Activated T-cell treated with anti-CD3 and anti-CD28 coated beads, Interleukin-2, amount 50 U/mL, for 1 hour (primary cell): Measurements from ENCODE around the gene USP47.
A peak's percentile ranks its signal among the peaks of the same experiment; 100 is the strongest.

ENCODE experiments used
- DNase-seq: peaks from one replicate; pipeline ENCODE4 v3.0.0-alpha.2; 2020

Gene USP47

DNA sequence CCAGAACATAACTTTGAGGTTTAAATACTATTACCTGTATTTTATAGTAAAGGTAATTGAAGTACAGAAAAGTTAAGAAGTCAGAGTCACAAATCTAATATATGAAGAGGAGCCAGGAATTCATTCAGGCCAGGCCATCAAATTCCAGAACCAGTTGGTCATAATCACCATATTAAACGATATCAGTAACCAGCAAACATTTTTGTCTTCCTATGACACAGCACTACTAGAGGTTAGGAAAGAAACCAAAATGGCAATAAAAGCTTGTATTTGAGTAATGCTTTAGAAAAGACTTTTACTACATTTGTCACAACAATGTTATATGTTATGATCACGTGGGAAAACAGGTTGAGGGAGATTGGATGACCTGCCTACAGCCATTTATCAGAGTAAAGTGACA, 104.4 kb downstream of the USP47 start:
- DNase-seq, result no peak

DNA sequence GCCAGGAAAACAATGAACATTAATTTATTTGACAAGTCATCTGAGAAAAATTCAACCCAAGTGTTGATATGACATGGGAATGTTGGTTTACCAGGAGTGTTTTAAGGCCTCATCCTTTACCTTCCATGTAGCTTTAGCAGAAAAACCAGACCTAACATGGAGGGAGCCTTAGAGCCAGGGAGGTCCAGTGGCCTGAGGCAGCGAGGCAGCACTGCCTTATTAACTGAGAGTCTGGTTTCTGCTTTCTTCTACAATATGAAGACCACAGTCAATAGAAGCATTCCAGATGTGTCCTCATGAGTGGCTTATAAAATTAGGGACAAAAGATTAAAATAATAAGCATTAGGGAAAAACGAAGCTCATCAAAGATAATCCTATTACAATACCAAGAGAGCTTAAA, 105.1 kb downstream of the USP47 start:
- DNase-seq, result no peak

DNA sequence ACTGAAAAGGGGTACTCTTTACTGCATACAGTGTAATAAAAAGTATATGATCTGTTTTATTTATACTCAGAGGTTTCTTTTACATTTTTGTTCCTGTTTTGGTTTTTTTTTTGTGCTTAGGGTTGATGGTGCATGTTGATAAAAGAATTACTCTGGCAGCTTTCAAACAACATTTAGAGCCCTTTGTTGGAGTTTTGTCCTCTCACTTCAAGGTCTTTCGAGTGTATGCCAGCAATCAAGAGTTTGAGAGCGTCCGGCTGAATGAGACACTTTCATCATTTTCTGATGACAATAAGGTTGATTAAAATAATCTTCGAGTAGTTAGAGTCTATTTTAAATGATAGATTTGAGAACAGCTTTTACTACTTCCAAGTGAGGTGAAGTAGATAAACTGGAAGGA, 106.1 kb downstream of the USP47 start:
- DNase-seq, result no peak

DNA sequence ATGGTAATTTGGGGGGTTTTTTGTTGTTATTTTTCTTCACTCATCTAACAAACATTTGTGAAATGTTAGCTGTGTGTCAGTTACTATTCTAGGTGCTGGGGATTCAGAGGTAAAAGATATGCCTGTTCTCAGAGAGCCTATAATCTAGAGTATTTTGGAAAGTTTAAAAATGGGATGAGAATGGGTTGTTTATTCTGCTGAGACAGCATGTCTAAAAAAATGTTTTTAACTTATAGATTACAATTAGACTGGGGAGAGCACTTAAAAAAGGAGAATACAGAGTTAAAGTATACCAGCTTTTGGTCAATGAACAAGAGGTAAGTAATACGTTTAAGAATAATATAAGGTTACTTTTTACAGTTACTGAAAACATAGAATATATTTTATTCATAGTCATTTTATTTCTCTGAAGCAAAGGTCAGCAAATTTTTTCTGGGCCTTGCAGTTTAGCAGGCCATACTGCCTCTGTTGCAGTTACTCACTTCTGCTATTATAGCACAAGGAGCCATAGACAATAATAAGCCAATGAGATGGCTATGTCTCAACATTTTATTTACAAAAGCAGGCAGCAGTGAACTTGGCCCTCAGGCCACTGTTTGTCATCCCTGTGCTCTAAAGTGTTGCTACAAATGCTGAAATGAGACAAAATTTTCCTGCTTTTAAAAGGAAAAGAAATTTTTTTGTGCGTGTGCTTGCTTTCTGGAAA, 106.6 kb downstream of the USP47 start:
- no peak for DNase-seq

DNA sequence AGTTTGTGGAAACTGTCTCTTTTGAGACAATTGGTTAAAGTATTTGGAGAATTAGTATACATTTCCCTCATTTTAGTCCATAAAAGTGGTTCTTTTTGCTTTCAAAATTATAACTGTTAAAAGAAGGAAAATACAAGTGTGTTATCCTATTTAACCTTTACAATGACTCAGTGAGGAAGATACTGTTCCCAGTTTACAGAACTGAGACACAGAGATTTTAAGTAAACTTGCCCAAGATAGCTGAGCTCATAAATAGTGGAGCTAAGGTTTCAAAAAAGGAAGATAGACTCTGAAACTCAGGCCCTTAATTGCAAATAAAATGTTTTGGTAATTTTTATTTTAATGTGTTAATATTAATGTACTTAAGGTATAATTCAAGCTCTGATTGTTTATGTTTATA, 107.7 kb downstream of the USP47 start:
- no peak for DNase-seq

DNA sequence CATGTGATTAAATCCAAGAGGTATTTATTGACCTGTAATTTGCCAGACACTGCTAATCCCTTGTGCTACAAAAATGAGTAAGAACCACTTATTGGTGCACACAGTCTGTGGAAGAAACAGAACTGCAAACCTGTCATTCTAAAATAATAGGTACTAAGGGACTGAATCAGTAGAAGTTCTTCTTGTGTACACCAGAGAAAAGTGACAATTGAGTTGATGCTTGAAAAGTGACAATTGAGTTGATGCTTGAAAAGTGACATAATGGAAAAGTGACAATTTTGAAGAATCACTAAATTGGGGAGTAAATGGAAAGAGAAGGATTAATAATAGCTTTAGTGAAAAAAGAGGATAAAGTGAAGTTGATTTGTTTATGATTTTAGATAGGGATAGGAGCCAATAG, 110.3 kb downstream of the USP47 start:
- no peak for DNase-seq

DNA sequence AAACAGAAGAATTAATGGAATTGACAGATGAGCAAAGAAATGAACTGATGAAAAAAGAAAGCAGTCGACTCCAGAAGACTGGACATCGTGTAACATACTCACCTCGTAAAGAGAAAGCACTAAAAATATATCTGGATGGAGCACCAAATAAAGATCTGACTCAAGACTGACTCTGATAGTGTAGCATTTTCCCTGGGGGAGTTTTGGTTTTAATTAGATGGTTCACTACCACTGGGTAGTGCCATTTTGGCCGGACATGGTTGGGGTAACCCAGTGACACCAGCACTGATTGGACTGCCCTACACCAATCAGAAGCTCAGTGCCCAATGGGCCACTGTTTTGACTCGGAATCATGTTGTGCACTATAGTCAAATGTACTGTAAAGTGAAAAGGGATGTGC, 114.2 kb downstream of the USP47 start:
- DNase-seq, result no peak

DNA sequence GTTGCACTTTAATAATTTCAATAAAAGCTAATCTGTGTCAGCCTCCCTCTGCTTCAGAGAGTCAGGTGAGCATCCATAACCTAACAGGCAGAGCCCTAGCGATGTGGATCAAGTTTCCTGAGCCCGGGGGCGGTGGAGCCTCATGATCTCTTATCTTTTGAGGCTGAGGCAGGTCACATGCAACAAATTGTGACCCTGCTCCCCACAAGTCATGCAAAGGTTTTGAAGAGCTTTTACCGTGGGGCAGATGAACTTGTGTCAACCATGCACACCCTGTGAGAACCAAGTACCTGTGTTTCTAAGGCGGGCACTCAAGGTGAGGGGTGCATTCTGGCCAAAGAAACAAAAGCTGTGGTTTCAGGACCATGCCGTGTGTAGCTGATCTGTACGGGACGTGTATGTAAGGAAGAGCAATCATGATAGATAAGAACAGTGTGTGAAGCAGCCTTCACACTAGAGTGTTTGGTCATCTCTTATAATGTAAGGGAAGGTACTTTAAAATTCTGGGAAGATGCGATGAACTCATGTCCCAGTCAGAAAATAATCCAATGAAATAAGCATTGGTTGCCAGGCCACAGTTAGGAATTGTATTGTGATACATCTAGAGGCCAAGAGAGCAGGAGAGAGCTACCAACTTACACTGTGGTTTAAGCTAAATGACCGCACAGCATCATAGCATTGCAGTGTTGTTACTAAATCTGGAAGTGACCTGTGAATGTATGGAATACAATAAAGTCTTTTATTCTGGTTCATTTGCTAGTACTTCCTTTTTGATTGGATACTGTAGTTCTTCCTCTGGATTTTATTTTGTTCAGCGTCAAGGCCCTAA, 116.8 kb downstream of the USP47 start:
- DNase-seq, result no peak

DNA sequence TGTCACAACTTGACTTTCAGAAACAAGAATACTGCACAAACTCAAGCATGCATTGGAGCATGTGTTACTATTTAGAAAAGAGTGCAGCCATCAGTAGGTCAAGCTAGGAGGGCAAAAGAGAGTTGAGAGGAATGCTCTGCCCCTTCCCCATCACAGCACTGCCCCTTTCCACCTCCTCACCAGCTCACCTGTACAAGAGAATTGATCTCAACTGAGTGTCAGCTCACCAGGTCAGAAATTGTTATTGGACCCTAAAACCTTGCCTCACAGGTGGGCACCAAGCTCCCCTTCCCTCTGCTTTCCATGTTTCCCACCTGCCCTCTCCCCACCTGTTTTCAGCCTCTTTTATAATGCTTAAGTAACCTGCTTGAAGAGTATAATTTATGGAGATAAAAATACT, 117.8 kb downstream of the USP47 start:
- no peak for DNase-seq

DNA sequence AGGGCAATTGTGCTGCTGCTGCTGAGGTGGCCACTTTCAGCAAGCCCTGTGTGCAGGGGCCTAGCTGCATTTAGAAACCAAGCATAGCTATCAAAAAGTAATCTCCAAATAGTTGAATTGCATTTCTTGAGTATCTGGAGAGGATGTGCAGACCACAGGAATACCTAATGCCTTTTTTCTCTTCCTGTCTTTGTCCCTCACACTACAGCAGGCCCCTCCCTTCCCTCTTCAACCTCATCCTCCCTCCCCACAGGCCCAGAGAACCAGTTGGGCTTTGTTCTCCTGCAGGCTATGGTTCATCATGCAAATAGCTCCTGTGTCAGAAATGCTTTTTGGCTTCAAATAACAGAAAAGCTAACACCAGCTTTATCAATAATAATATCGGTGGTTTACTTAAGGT, 118.9 kb downstream of the USP47 start:
- no peak for DNase-seq

DNA sequence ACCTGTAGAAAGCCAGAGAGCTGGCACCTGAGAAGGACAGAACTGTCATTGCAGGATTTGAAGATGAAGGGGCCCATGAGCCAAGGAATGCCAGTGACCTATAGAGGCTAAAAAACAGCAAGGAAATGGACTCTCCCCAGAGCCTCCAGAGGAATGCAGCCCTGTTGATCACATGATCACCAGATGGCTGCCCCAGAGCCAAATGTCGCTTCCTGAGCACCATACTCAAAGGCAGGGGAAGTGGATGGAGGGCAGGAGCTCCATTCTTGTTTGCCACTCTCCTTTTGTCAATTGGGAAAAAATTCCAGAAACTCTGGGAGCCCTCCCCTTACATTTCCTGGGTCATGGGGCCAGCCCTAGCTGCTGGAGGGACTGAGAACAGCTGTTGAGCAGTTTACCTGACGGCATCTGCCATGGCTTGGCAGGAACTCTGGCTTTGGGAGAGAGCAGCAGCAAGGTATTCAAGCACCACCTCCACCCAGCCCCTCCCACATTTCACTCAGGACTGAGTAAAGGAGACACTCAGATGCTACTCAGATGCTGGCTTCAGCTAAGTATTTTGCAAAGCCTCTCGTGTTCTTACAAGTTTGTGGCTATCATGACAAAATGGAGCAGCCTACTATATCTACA, 119.7 kb downstream of the USP47 start:
- DNase-seq, result no peak

DNA sequence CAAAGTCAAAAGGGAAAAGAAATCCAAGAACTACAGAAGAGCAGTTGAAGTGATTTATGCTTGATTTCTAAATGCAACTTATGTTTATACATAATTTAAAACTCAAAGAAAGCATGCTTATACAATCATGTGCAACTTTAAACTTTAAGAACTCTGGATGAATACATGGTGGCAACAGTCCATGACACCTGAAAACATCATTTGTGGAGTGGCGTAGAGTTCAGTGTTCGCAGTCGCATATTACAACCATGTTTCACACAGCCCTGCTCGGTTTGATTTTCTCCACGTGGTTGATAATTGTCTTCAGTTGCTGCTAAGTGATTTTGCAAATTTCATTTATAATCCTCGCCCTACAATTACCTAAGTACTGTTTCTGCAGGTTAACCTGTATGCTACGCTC, 121.3 kb downstream of the USP47 start:
- DNase-seq, result no peak

DNA sequence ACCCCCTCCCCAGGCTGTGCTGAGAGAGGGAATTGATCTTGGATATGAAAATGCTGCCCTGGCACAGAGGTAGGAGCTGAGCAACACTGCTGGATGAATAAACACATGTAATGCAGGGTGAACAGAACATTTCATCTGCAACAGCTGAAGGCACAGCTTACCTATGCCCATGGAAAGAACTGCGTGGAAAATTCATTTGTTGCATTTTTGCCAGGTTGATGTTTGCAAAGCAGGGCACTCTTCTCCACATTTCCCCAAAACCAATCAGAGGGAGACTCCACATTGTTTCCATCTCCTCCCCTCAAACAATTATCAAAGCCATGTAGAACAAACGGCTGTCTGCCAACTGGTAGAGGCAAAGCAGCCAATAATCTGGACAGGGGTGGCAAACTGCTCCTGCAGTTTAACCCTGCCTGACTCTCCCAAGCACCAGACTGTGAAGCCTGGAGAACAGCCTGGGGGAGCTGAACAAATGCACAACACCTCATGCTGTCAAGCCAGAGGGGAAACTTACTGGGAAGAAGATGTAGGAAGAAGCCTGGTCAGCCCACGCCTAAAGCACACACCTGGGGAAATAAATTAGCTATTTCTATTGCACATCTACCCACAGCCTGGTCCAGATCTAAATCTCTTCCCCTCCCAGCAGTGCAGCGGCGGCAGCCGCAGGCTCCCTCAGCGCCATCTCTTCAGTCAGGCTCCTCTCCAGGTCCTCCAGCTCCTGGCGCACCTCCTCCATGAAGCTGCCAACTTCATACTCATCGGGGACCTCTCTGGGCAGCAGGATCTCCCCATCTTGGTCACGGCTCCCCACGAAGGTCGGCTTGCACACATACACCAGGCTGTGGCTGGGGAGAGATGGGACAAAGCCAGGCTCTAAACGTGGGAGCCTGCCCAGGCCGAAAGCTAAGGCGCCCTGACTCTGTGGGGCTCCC, 122.3 kb downstream of the USP47 start:
- DNase-seq, result no peak

DNA sequence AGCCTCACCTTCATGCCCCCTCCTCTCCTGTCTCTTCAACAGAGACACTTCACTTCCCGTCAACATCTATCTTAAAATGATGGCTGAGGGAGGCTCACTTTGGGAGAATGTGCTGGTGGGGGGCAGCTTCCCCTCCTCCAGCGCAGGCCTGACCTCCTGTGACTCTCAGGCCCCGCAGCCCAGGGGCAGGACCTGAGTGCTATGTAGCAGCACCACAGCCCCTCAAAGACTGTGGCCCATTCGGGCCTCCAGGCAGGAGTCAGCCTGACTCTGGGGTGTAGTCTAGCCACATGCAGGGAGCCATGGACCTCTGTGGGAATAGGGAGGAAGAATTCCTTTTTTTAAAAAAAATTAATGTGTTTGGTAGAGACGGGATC, 123.0 kb downstream of the USP47 start:
- no peak for DNase-seq

DNA sequence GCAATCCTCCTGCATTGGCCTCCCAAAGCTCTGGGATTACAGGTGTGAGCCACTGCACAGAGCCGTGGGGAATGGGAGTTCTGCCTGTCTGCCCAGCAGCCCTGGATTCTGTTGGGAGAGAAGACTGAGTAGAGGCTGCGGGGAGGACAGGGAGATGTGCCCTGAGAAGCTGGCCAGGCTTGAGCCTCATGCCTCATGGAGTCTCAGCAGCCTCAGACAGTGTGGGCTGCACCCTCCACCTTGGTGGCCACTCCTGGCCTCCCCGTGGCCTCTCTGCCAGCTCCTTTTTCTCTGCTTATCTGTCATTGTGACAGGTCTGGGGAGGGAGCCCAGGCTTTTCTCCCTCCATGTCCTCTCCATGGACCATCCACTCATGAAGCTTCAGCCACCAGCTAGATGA, 123.4 kb downstream of the USP47 start:
- DNase-seq, result no peak

DNA sequence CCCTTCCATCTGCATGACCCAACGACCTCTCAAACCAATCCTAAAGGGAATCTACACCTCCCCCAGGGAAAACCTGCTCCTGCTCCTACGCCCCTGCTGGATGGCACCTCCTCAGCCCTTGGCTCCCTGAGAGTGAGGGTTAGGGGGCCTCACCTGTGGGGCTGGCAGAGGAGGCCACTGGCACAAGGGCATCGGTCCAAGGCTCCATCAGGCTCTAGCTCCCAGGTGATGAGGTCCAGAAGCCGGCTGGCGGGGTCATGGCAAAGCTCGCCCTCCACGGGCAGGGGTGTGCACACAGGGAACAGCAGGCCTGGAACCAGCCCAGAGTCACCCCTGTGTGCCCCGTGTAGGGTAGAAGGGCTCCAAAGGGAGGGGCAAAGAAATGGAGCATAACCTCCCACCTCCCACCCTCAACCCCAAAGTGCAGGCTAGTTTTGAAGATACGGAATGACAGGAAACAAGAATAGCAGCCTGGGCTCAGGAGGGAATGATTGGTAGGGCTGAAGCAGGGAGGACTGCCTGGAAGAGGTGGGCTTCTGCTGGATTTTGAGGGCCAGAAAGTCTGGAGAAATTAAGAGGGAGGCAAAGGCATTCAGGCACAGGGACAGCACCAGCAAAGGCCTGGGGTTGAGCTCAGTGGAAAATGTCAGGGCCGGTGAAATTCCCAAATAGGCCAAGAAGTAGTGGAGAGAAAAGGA, 124.0 kb downstream of the USP47 start:
- no peak for DNase-seq

DNA sequence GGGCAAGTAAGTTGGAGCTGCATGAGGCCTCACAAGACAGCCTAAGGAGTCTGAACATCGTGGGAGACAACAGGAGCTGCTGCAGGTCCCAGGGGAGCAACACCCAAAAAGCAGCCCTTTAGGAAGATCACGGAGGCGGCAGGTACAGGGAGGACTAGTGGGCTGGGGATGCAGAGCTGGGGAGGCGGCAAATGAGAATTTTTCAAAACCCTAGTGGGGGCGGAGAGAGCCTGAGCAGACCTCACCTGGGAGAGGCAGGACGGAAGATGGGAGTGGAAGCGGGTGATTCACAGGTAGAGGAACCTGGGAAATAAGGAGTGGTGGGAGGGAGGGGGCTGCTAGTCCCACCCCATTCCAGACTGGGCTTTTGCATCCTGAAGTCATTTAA, 124.6 kb downstream of the USP47 start:
- DNase-seq, result no peak

DNA sequence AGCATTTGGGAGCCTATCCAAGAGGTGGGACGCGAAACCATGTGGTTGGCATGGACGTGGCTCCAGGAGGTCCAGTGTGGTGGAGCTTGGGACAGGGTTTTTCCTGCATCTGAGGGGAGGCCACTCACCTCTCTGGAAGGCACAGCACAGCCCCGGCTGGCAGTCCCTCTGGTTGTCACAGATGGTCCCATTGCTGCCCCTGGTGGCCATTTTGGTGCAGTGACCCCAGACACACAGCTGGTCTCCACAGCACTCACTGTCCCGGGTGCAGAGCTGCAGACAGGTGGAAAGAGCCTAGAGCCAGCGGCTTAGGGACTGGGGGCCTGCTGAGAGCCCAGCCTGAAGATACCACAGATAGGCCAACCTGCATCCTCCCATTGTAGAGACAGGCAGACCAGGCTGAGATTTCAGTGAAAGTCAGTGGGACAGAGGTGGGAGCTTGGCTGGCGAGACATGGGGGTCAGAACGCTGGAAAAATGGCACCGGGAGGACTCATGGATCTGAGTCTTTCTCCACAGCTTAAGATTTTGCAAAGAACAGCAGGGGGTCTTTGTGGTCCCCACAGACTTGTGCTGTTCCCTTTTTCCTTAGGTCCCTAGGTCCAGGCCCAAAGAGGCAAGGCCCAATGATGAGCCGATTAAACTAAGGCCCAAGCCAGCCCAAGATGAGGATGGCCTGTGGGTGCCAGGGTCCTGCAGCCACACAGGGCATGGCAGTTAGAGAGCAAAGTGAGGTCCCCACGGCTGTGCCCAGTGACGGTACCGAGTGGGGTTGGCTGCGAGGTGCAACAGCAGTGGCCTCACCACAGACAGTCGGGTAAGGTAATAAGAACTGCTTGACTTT, 125.3 kb downstream of the USP47 start:
- DNase-seq, result peak; percentile 71

DNA sequence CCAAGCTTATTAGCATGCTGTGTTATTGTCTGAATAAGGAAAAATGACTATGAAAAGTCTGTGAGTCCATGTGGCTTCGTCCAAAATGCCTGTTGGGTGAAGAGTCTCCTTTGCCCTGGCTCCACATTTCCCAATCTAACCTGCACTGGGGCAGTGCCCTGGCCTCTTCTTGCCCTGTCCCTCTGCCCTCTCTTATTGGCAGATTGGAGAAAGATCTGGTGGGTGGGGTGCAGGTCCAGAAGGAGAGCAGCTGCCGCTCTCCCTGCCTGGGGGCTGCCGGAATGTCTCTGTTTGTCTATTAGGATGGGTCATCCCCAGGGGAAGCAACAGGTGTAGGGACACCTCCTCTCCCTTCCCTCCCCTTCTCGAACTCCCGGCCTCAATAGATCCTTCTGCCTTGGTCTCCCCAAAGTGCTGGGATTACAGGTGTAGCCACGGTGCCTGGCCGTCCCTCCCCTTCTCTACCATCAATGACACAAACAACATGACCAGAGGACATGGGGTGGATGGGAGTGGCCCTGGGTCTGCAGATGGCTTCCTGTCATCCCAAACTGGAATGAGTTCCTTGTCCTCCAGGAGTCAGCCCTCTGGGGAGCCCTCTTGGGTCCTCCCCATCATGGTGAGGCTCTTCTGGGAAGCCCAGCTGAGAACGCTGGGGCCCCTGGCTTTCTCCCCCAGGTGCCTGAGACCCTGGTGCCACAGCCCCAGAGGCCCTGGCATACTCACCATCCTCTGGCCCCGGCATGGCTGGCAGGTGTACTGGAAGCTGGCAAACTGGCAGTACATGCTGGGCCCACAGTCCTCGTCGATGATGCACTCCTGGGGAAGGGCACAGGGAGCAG, 126.1 kb downstream of the USP47 start:
- no peak for DNase-seq

DNA sequence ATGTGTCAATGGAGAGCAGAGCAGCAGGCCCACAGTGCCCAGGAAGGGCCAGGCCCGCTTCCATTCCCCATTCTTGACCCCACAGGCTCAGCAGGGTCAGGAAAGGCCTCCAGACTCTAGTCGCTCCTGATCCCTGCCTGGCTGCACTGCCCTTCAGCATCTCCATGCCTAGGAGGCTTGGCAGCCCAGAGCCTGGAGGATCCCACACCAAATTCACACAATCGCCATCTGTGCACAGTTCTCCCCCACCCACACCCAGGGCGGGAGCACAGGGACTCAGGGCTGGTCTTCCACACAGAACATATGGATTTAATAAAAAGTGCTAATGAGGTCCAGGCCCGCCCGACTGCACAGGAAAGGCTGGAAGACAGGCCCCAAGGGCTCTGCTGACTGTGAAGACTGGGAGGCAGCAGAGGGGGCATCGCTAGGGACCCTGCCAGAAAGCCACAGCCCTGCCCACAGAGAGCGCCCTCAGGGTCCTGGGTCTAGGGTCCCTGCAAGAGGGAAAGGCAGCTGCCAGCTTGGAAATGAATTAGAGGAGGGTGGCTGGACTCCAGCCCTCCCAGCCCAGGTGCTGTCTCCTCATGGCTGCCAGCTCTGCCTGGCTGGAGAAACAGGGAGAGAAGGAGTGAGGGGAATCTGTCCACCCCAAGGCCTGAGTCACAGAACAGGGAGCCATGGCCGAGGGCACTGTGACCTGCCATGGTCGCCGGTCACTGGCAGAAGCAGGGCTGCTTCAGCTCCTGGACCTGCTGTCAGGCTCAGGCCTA, 126.9 kb downstream of the USP47 start:
- no peak for DNase-seq
